Measurements from ENCODE around the gene LRRC3C.

Gene LRRC3C

GRCh38 chr17:39923836-39924690 lies 3.5 kb upstream of the LRRC3C start:
- no peak for DNase-seq (ENCODE audit: low read depth in 2 of 3, low spot score in 2 of 3)

GRCh38 chr17:39924691-39925055 lies 2.9 kb upstream of the LRRC3C start:
- no peak for DNase-seq (ENCODE audit: low read depth in 2 of 3, low spot score in 2 of 3)

GRCh38 chr17:39925282-39926134 lies 2.0 kb upstream of the LRRC3C start:
- no peak for DNase-seq (ENCODE audit: low read depth in 2 of 3, low spot score in 2 of 3)

- no peak for DNase-seq (ENCODE audit: low read depth in 2 of 3, low spot score in 2 of 3)
These were observed 1.4 kb upstream of the LRRC3C start for GRCh38 chr17:39926135-39926587.

- DNase-seq (ENCODE audit: low read depth in 2 of 3, low spot score in 2 of 3), result peak in 1 of 3 experiments; percentile 30
These were observed 888 bp upstream of the LRRC3C start for GRCh38 chr17:39926588-39927100.

- DNase-seq (ENCODE audit: low read depth in 2 of 3, low spot score in 2 of 3), result no peak
These were observed 661 bp downstream of the LRRC3C start for GRCh38 chr17:39927929-39928857.

GRCh38 chr17:39928858-39929645 lies 1.5 kb downstream of the LRRC3C start:
- no peak for DNase-seq (ENCODE audit: low read depth in 2 of 3, low spot score in 2 of 3)

GRCh38 chr17:39929646-39930407 lies 2.3 kb downstream of the LRRC3C start:
- no peak for DNase-seq (ENCODE audit: low read depth in 2 of 3, low spot score in 2 of 3)

GRCh38 chr17:39933912-39934311 lies 6.4 kb downstream of the LRRC3C start:
- no peak for DNase-seq (ENCODE audit: low read depth in 2 of 3, low spot score in 2 of 3)

GRCh38 chr17:39934324-39934723 lies 6.8 kb downstream of the LRRC3C start:
- DNase-seq (ENCODE audit: low read depth in 2 of 3, low spot score in 2 of 3), result no peak

- DNase-seq (ENCODE audit: low read depth in 2 of 3, low spot score in 2 of 3), result no peak
These were observed 8.4 kb downstream of the LRRC3C start for GRCh38 chr17:39935909-39936308.

GRCh38 chr17:39937447-39937846 lies 9.9 kb downstream of the LRRC3C start:
- no peak for DNase-seq (ENCODE audit: low read depth in 2 of 3, low spot score in 2 of 3)

- DNase-seq (ENCODE audit: low read depth in 2 of 3, low spot score in 2 of 3), result no peak
These were observed 10.8 kb downstream of the LRRC3C start for GRCh38 chr17:39938140-39938869.

GRCh38 chr17:39939106-39939505 lies 11.6 kb downstream of the LRRC3C start:
- DNase-seq (ENCODE audit: low read depth in 2 of 3, low spot score in 2 of 3), result no peak

- DNase-seq (ENCODE audit: low read depth in 2 of 3, low spot score in 2 of 3), result no peak
These were observed 12.3 kb downstream of the LRRC3C start for GRCh38 chr17:39939588-39940419.

- no peak for DNase-seq (ENCODE audit: low read depth in 2 of 3, low spot score in 2 of 3)
These were observed 16.3 kb downstream of the LRRC3C start for GRCh38 chr17:39943702-39944392.

- no peak for DNase-seq (ENCODE audit: low read depth in 2 of 3, low spot score in 2 of 3)
These were observed 16.8 kb downstream of the LRRC3C start for GRCh38 chr17:39944393-39944711.
